GM12892 (cell line): ENCODE data around the gene GSTM2.
"Not testable (repeated sequence)": the region's sequence is repeated elsewhere in the genome, so short reads cannot be mapped to it uniquely, and the experiment has no call there.

ENCODE experiments used
- POLR2A ChIP-seq: IDR thresholded peaks from 2 replicates; pipeline ENCODE4 v1.6.1; 2011; ENCODE audit warnings: low read depth, low read length, control low read depth
- POLR2AphosphoS5 ChIP-seq: IDR thresholded peaks from 2 replicates; pipeline ENCODE4 v1.6.1; 2011; ENCODE audit warnings: low read depth, low read length, control low read depth
- TAF1 ChIP-seq: IDR thresholded peaks from 2 replicates; pipeline ENCODE4 v1.6.1; 2011; ENCODE audit warnings: low read depth, mild to moderate bottlenecking, control low read depth, low read length, borderline replicate concordance

DNA sequence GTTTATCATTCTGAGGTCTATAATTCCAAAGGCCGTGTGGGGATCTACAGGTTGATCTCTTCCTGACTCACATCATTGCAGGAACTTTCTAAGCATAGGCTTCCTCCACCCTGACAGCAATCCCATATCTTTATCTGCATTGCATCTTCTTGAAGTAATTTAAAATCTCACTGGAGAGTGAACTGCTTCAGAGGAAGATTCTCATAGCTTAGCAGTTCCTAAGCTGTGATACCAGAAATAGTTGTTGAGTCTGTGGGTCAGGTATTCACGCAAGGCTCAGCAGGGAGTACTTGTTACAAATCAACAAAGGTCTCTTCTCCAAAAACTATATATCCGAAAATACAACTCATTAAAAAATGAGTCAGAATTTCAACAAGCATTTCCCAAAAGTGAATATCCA, 27.3 kb downstream of the GSTM2 start:
- not testable (repeated sequence) for TF ChIP-seq POLR2A, POLR2AphosphoS5, TAF1
